IMR-90 (cell line): ENCODE data around the gene PARP3. TPM values are rescaled to one million over a fixed set of nuclear protein-coding genes. Genes with fewer than 3 reads are reported as not detected.
A peak's percentile ranks its signal among the peaks of the same experiment; 100 is the strongest.

Experiments used
- ATAC-seq: fragments of 200-7000 bp; cut with Tn5 transposase; 2 replicates; pipeline ENCODE4 v1.9.1; 2020; ENCODE audit warnings: low read depth, mild to moderate bottlenecking, moderate library complexity
- BruUV-seq: library from RNA; stranded (reverse); fragments of 400-500 nt; replicated peaks from 2 replicates; lab custom pipeline; 2021; lab: Mats Ljungman, UMichigan
- CTCF ChIA-PET: fragments of 300-600 bp; formaldehyde crosslinking; extraction: SDS; loops from one replicate; lab custom pipeline; 2021; ENCODE audit warnings: antibody characterized with exemption; lab: Yijun Ruan, JAX
- POLR2A ChIA-PET: fragments of 300-600 bp; sonication (Branson Sonifier 250); formaldehyde crosslinking; loops from one replicate; lab custom pipeline; 2022; ENCODE audit warnings: antibody characterized with exemption; ENCODE audit not compliant: unreplicated experiment; lab: Charles Lee
- DNase-seq: peaks from one replicate; pipeline ENCODE4 v3.0.0; 2013
- H2AFZ ChIP-seq: replicated peaks from 2 replicates; pipeline ENCODE3; 2013; ENCODE audit warnings: low read length, mild to moderate bottlenecking; ENCODE audit not compliant: poor library complexity
- H2AK5ac ChIP-seq: 2 replicates; pipeline ENCODE4 v1.6.1; 2013; ENCODE audit warnings: low read depth, low read length, inconsistent platforms
- H2AK9ac ChIP-seq: replicated peaks from 2 replicates; pipeline ENCODE3; 2013; ENCODE audit warnings: mild to moderate bottlenecking, low read depth, low read length, moderate library complexity; ENCODE audit not compliant: poor library complexity
- H2BK120ac ChIP-seq: 2 replicates; pipeline ENCODE4 v1.6.1; 2013; ENCODE audit warnings: low read depth, low read length, inconsistent platforms
- H2BK15ac ChIP-seq: 3 replicates; pipeline ENCODE4 v1.6.1; 2013; ENCODE audit warnings: low read depth, low read length, inconsistent platforms
- H2BK20ac ChIP-seq: 2 replicates; pipeline ENCODE4 v1.6.1; 2013; ENCODE audit warnings: low read depth, mild to moderate bottlenecking, inconsistent platforms, low read length, moderate library complexity
- H2BK5ac ChIP-seq: 2 replicates; pipeline ENCODE4 v1.6.1; 2013; ENCODE audit warnings: mild to moderate bottlenecking, low read depth, low read length, inconsistent platforms; ENCODE audit not compliant: poor library complexity, severe bottlenecking
- H3K14ac ChIP-seq: replicated peaks from 2 replicates; pipeline ENCODE4 v1.6.1; 2013; ENCODE audit warnings: low read depth, low read length, inconsistent platforms
- H3K18ac ChIP-seq: 2 replicates; pipeline ENCODE4 v1.6.1; 2013; ENCODE audit warnings: low read depth, low read length, control low read depth
- H3K23ac ChIP-seq: 2 replicates; pipeline ENCODE4 v1.6.1; 2013; ENCODE audit warnings: low read depth, low read length, inconsistent platforms
- H3K27ac ChIP-seq: 2 replicates; pipeline ENCODE4 v1.5.1; 2013; ENCODE audit warnings: mild to moderate bottlenecking, control low read depth, low read length; ENCODE audit not compliant: insufficient read depth
- H3K27me3 ChIP-seq: 2 replicates; pipeline ENCODE4 v1.6.1; 2013; ENCODE audit warnings: low read length; ENCODE audit not compliant: control insufficient read depth, insufficient read depth
- H3K36me3 ChIP-seq: 2 replicates; pipeline ENCODE4 v1.6.1; 2013; ENCODE audit warnings: low read length, mixed read lengths; ENCODE audit not compliant: control insufficient read depth, insufficient read depth
- H3K4ac ChIP-seq: 2 replicates; pipeline ENCODE4 v1.6.1; 2013; ENCODE audit warnings: low read depth, low read length, inconsistent platforms
- H3K4me1 ChIP-seq: 2 replicates; pipeline ENCODE4 v1.6.1; 2013; ENCODE audit warnings: low read length, mixed read lengths; ENCODE audit not compliant: control insufficient read depth, insufficient read depth
- H3K4me2 ChIP-seq: 2 replicates; pipeline ENCODE4 v1.6.1; 2013; ENCODE audit warnings: low read depth, mild to moderate bottlenecking, control low read depth, low read length, moderate library complexity
- H3K4me3 ChIP-seq: 2 replicates; pipeline ENCODE4 v1.5.1; 2013; ENCODE audit warnings: low read depth, mild to moderate bottlenecking, control low read depth, low read length, moderate library complexity; ENCODE audit not compliant: insufficient read depth
- H3K56ac ChIP-seq: 2 replicates; pipeline ENCODE4 v1.6.1; 2013; ENCODE audit warnings: low read length, inconsistent platforms; ENCODE audit not compliant: insufficient read depth; ENCODE audit errors: extremely low read depth
- H3K79me1 ChIP-seq, 2 experiments: 2 replicates each; pipeline ENCODE4 v1.6.1; 2013; ENCODE audit warnings: low read length in 2 of 2, inconsistent platforms in 1 of 2, low read depth in 1 of 2
- H3K9ac ChIP-seq: 2 replicates; pipeline ENCODE4 v1.6.1; 2013; ENCODE audit warnings: low read depth, low read length, control low read depth
- H3K9me1 ChIP-seq: 2 replicates; pipeline ENCODE4 v1.6.1; 2013; ENCODE audit warnings: low read length, inconsistent platforms; ENCODE audit not compliant: insufficient read depth
- H3K9me3 ChIP-seq: 2 replicates; pipeline ENCODE4 v1.6.1; 2013; ENCODE audit warnings: low read length; ENCODE audit not compliant: control insufficient read depth, insufficient read depth
- H4K20me1 ChIP-seq: 2 replicates; pipeline ENCODE4 v1.6.1; 2013; ENCODE audit warnings: low read length, inconsistent platforms; ENCODE audit not compliant: insufficient read depth
- H4K5ac ChIP-seq: 2 replicates; pipeline ENCODE4 v1.6.1; 2013; ENCODE audit warnings: mild to moderate bottlenecking, low read depth, low read length, control low read depth
- H4K8ac ChIP-seq, 2 experiments: 2 replicates each; pipeline ENCODE4 v1.6.1; 2013; ENCODE audit warnings: low read depth in 2 of 2, low read length in 2 of 2, control low read depth in 1 of 2, inconsistent platforms in 1 of 2
- H4K91ac ChIP-seq: 2 replicates; pipeline ENCODE4 v1.6.1; 2013; ENCODE audit warnings: low read depth, low read length, inconsistent platforms; ENCODE audit not compliant: insufficient read depth
- BHLHE40 ChIP-seq: fragments of 150-350 bp; IDR thresholded peaks from 2 replicates; pipeline ENCODE4 v1.6.1; 2016; ENCODE audit warnings: mild to moderate bottlenecking, low read depth, low read length
- CTCF ChIP-seq: conservative IDR thresholded peaks from 2 replicates; pipeline ENCODE4 v1.5.1; 2012; ENCODE audit warnings: mild to moderate bottlenecking, low read depth, low read length, improper control_type of control experiment
- FOS ChIP-seq: fragments of 150-350 bp; IDR thresholded peaks from 2 replicates; pipeline ENCODE4 v1.6.1; 2016; ENCODE audit warnings: low read depth, low read length
- MAFK ChIP-seq: IDR thresholded peaks from 2 replicates; pipeline ENCODE4 v1.6.1; 2012; ENCODE audit warnings: low read depth, low read length, improper control_type of control experiment
- MXI1 ChIP-seq: IDR thresholded peaks from 2 replicates; pipeline ENCODE4 v1.6.1; 2012; ENCODE audit warnings: low read depth, mild to moderate bottlenecking, low read length, moderate library complexity, borderline replicate concordance
- RAD21 ChIP-seq: IDR thresholded peaks from 2 replicates; pipeline ENCODE4 v1.6.1; 2012; ENCODE audit warnings: low read length, improper control_type of control experiment
- RCOR1 ChIP-seq: IDR thresholded peaks from 2 replicates; pipeline ENCODE4 v1.6.1; 2012; ENCODE audit warnings: mild to moderate bottlenecking, low read length, improper control_type of control experiment; ENCODE audit not compliant: insufficient replicate concordance
- RFX5 ChIP-seq: IDR thresholded peaks from 2 replicates; pipeline ENCODE4 v1.8.0; 2012; ENCODE audit warnings: low read depth, mild to moderate bottlenecking, low read length, moderate library complexity
- WGBS, 2 experiments: methylation state at CpG; one replicate each; pipeline versions ENCODE4 v1.1.5 to v1.1.7; 2013; ENCODE audit warnings: missing lambda C conversion rate in 2 of 2; ENCODE audit not compliant: insufficient read length in 1 of 2; ENCODE audit errors: extremely low coverage in 2 of 2; 5-methylcytosine and 5-hydroxymethylcytosine counted together
- dilution Hi-C: fragments of 300-500 bp; cut with HindIII; formaldehyde crosslinking; loops from one replicate; pipeline ENCODE4 v1.14.3; 2018; ENCODE audit warnings: low sequenced_read_pairs; ENCODE audit not compliant: unreplicated experiment
- in situ Hi-C: fragments of 300-500 bp; cut with MboI; formaldehyde crosslinking; loops from 3 replicates; pipeline ENCODE4 v1.14.3; 2019; ENCODE audit warnings: low sequenced_read_pairs, inconsistent platforms, mixed read lengths
- intact Hi-C: fragments of 100-400 bp; cut with micrococcal nuclease; formaldehyde crosslinking; loops from 2 replicates; pipeline ENCODE4 v1.10.0; 2022
- polyA plus RNA-seq, 3 experiments: library from polyadenylated mRNA; depleted of rRNA; stranded (reverse); fragments of >200 nt; gene quantifications; 2 replicates each; pipeline ENCODE4 v1.2.3, GENCODE V29; 2012; ENCODE audit warnings: low replicate concordance in 1 of 3
- total RNA-seq: library from RNA; depleted of rRNA; stranded (reverse); fragments of >200 nt; gene quantifications from 2 replicates; pipeline ENCODE4 v1.2.3, GENCODE V29; 2012

PARP3 gene
- total and polyA plus RNA-seq, 2 of the 4 experiments (the other 2 are of a cell fraction): 16.3 to 22.0 TPM

- no peaks in the 10 kb centered on the region for H3K27me3 ChIP-seq
- no peak overlapping the region for H3K4me3 ChIP-seq
- 96% methylated on average over 10 of the region's 14 CpGs; no CpG with 5 or more reads in 1 of the 2 experiments for WGBS, 2 experiments
- no peak overlapping the region for H4K5ac ChIP-seq
- H3K36me3 ChIP-seq: peaks cover 2% of the 10 kb centered on the region; the same call in 1 of the 2 replicates
- peak overlapping the region; percentile 30 for H2AK9ac ChIP-seq
- H3K4me2 ChIP-seq: no peak overlapping the region
- H3K4me1 ChIP-seq: peaks cover 11% of the 10 kb centered on the region
- no peak overlapping the region for H3K4ac ChIP-seq
- H3K9me1 ChIP-seq: peaks cover 12% of the 10 kb centered on the region
- ChIA-PET POLR2A (no interaction called here), CTCF (no interaction called here)
- H3K79me1 ChIP-seq: peaks cover 8 to 17% of the 10 kb centered on the region in 2 experiments; a peak in 3 of 4 replicates
- no peak overlapping the region for H2AFZ ChIP-seq
- no peak for TF ChIP-seq MAFK
- no peak for TF ChIP-seq RFX5
- TF ChIP-seq RAD21: no peak
- TF ChIP-seq BHLHE40: no peak
- no peak for TF ChIP-seq FOS
- TF ChIP-seq MXI1: no peak
- no peak for TF ChIP-seq CTCF
- TF ChIP-seq RCOR1: no peak
- in situ Hi-C loops: loop anchor here (25.0 kb wide), 1 partner anchor 559 kb away; the partner anchor contains the start of genes MANF and RBM15B
- H3K23ac ChIP-seq: no peak overlapping the region
- H4K20me1 ChIP-seq: peaks cover 2% of the 10 kb centered on the region
- H3K56ac ChIP-seq: no peak overlapping the region
- no peak overlapping the region for H4K8ac ChIP-seq
- no peak overlapping the region for H2BK5ac ChIP-seq
- DNase-seq (no peak), ATAC-seq (no peak)
- no peak overlapping the region for H3K27ac ChIP-seq
- intact Hi-C loops: no loop called here
- H4K91ac ChIP-seq: no peak overlapping the region
- no peak overlapping the region for H3K18ac ChIP-seq
- dilution Hi-C loops: no loop called here
- BruUV-seq: no TSS peak
- no peak overlapping the region for H3K14ac ChIP-seq
- no peak overlapping the region for H2BK120ac ChIP-seq
- no peak overlapping the region for H2BK20ac ChIP-seq
- no peak overlapping the region for H3K9ac ChIP-seq
- no peak overlapping the region for H2AK5ac ChIP-seq
- H2BK15ac ChIP-seq: no peak overlapping the region
- no peaks in the 10 kb centered on the region for H3K9me3 ChIP-seq
Observed at GRCh38 chr3:51945926-51946705, 4.0 kb downstream of the PARP3 start.
